ENCODE measurements around the gene NCF4.

DNA sequence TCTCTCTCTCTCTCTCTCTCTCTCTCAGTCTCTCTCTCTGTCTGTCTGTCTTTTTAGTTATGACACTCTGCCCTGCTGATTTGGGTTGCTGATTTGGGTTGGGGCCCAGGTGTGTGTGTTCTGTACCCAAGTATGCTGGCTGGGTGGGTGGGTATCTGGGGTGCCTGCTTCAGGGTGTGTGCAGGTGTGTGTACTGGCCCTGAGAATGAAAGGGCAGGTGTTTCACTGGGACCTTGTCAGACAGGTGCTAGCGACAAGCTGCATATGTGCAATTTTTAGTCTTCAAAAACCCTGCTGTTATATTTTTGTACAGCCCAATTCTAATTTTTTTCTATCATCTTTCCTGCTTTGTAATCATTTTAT lies 53.6 kb downstream of the NCF4 start:
- TF ChIP-seq, protein P1, sequence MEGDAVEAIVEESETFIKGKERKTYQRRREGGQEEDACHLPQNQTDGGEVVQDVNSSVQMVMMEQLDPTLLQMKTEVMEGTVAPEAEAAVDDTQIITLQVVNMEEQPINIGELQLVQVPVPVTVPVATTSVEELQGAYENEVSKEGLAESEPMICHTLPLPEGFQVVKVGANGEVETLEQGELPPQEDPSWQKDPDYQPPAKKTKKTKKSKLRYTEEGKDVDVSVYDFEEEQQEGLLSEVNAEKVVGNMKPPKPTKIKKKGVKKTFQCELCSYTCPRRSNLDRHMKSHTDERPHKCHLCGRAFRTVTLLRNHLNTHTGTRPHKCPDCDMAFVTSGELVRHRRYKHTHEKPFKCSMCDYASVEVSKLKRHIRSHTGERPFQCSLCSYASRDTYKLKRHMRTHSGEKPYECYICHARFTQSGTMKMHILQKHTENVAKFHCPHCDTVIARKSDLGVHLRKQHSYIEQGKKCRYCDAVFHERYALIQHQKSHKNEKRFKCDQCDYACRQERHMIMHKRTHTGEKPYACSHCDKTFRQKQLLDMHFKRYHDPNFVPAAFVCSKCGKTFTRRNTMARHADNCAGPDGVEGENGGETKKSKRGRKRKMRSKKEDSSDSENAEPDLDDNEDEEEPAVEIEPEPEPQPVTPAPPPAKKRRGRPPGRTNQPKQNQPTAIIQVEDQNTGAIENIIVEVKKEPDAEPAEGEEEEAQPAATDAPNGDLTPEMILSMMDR (IDR thresholded peaks at IDR 0.05), result no peak
- TF ChIP-seq POLR2A (IDR thresholded peaks at IDR 0.05), result no peak

Data from esophagus squamous epithelium (tissue), 4 donors.